Activated naive CD8-positive, alpha-beta T cell (primary cell): ENCODE measurements around the gene SLC26A9.

ENCODE experiments used
- H3K27ac Mint-ChIP-seq: one replicate; pipeline ENCODE4 v1.8.0; 2021; ENCODE audit warnings: mixed read lengths
- H3K27me3 Mint-ChIP-seq: one replicate; pipeline ENCODE4 v1.8.0; 2021; ENCODE audit warnings: mixed read lengths
- H3K36me3 Mint-ChIP-seq: one replicate; pipeline ENCODE4 v1.8.0; 2021; ENCODE audit warnings: mixed read lengths
- H3K4me1 Mint-ChIP-seq: one replicate; pipeline ENCODE4 v1.8.0; 2021; ENCODE audit warnings: low read depth, mixed read lengths
- H3K4me3 Mint-ChIP-seq: one replicate; pipeline ENCODE4 v1.8.0; 2021; ENCODE audit warnings: mild to moderate bottlenecking, mixed read lengths
- H3K9me3 Mint-ChIP-seq: one replicate; pipeline ENCODE4 v1.8.0; 2021; ENCODE audit warnings: low read depth, mixed read lengths

Gene SLC26A9, protein sequence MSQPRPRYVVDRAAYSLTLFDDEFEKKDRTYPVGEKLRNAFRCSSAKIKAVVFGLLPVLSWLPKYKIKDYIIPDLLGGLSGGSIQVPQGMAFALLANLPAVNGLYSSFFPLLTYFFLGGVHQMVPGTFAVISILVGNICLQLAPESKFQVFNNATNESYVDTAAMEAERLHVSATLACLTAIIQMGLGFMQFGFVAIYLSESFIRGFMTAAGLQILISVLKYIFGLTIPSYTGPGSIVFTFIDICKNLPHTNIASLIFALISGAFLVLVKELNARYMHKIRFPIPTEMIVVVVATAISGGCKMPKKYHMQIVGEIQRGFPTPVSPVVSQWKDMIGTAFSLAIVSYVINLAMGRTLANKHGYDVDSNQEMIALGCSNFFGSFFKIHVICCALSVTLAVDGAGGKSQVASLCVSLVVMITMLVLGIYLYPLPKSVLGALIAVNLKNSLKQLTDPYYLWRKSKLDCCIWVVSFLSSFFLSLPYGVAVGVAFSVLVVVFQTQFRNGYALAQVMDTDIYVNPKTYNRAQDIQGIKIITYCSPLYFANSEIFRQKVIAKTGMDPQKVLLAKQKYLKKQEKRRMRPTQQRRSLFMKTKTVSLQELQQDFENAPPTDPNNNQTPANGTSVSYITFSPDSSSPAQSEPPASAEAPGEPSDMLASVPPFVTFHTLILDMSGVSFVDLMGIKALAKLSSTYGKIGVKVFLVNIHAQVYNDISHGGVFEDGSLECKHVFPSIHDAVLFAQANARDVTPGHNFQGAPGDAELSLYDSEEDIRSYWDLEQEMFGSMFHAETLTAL

DNA sequence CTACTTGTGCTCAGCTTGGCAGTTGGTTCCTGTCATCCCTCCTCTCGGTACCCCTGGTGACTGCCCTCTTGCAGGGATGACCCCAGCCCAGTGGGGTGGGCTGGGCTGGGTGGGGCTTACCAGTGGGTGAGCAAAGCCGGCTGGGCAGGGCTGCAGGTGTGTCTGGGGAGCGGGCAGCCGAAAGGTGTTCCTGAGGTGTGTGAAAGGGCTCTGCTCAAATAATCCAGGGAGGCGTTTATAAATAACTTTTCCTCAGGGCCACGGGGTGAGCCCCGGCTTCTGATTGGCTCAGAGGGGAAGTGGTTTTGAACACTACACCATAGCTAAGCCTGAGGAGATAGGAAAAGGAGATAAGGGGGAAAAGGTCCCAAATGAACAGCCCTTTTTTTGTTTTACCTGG, at the start of gene SLC26A9:
Gene SLC26A9, minus strand, starts transcription at position 212 of the 400 bp plus-strand sequence. CDS start 7,636 bp downstream, outside the sequence.
- no peak within 1 kb of the TSS for H3K27ac Mint-ChIP-seq
- peaks cover 9% of the 10 kb centered on the region for H3K27me3 Mint-ChIP-seq
- no peak within 1 kb of the TSS for H3K4me3 Mint-ChIP-seq
- H3K4me1 Mint-ChIP-seq: no peaks in the 10 kb centered on the region
- H3K9me3 Mint-ChIP-seq: no peaks in the 10 kb centered on the region
- no peaks in the 10 kb centered on the region for H3K36me3 Mint-ChIP-seq

DNA sequence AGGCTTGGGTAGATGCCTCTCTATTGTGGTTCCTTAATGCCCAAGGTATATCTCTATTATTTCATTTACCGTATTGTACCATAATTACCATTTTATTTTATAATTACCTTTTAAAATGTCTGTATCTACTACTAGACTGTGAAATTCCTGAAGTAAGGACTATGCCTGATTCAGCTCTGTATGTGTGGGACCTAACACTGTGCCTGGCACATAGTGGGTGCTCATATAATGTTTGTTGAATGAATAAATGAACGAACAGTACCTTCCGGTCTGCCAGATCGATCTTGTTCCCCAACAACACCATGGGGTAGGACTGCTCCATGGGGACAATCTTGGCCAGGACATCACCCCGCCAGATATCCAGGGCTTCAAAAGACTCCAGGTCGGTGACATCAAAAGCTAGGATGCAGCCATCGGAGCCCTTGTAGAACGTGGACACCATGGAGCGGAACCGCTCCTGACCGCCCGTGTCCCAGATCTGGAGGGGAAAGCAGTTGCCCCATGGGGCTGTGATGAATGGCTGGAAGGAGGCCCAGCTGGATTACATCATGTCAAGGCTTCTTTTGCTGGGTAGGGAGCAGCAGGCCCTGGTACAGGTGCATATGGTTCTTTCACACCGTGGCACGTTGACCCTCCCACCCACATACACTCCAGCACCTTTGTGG, 49.1 kb upstream of the SLC26A9 start:
- H3K27me3 Mint-ChIP-seq: peaks cover 5% of the 10 kb centered on the region
- no peak overlapping the region for H3K4me3 Mint-ChIP-seq

DNA sequence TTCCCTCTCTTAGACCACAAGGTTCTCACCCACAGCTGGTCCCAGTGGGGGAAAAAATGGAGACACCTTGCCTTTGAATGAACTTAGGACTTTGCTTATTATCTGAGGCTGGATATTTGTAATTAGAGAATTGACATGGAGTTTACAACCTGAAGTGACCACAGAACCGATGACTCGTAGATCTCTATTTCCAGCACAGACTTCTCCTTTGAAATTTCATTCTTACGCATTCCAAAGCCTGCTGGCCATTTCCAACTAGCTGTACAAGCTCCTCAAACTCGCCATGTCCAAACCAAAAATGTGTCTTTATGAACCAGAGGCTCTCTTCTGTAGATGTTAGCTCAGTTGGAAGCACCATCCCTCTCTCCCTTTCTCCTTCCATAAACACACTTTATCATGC, 48.0 kb upstream of the SLC26A9 start:
- H3K36me3 Mint-ChIP-seq: no peaks in the 10 kb centered on the region
- H3K4me3 Mint-ChIP-seq: no peak overlapping the region
- no peak overlapping the region for H3K27ac Mint-ChIP-seq
- peaks cover 5% of the 10 kb centered on the region for H3K27me3 Mint-ChIP-seq
- H3K9me3 Mint-ChIP-seq: no peaks in the 10 kb centered on the region
- H3K4me1 Mint-ChIP-seq: no peaks in the 10 kb centered on the region

More for the DNA sequence above, 49.1 kb upstream of the SLC26A9 start:
- no peaks in the 10 kb centered on the region for H3K4me1 Mint-ChIP-seq
- no peak overlapping the region for H3K27ac Mint-ChIP-seq
- H3K9me3 Mint-ChIP-seq: no peaks in the 10 kb centered on the region
- H3K36me3 Mint-ChIP-seq: no peaks in the 10 kb centered on the region

DNA sequence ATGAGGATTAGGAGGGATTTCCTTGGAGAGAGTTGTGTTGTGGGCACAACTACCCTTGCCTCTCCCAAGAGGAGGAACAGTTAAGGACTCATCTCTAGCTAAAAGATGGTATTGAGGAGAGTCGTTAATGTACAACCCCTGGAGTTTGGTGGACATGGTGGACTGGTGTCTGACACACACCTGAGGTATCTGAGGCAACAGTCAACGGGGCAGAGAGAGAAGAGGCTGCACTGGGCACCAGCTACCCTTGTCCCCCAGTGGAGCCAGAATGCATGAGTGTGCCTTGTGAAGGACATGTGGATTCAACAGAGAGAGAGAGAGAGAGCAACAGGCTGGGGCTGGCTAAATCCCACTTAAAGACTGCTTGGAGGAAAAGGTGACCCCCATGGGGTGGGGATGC, 47.0 kb upstream of the SLC26A9 start:
- no peaks in the 10 kb centered on the region for H3K9me3 Mint-ChIP-seq
- no peaks in the 10 kb centered on the region for H3K36me3 Mint-ChIP-seq
- H3K27ac Mint-ChIP-seq: no peak overlapping the region
- no peaks in the 10 kb centered on the region for H3K4me1 Mint-ChIP-seq
- H3K27me3 Mint-ChIP-seq: peaks cover 5% of the 10 kb centered on the region
- no peak overlapping the region for H3K4me3 Mint-ChIP-seq

DNA sequence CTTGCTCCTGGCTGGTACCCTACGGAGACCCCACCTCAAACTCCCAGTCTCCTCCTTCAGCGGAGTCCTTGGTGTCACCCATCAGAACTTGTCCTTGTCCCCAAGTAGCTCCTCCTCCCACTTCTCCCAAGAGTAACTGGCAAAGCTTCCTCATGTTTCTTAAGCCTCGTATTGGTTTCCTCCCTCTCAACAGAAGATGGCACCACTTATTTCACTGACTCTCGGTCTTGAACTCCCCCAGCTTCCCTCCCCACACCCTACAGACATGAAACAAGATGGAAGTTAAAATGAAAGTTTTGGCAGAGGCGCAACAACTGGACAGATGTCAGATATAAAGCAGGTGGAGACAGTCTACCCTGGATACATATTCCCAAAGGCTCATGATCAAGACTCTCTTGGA, 46.5 kb upstream of the SLC26A9 start:
- Mint-ChIP-seq H3K27me3 (peaks cover 5% of the 10 kb centered on the region), H3K36me3 (no peaks in the 10 kb centered on the region), H3K27ac (no peak overlapping the region), H3K9me3 (no peaks in the 10 kb centered on the region), H3K4me1 (no peaks in the 10 kb centered on the region), H3K4me3 (no peak overlapping the region)

DNA sequence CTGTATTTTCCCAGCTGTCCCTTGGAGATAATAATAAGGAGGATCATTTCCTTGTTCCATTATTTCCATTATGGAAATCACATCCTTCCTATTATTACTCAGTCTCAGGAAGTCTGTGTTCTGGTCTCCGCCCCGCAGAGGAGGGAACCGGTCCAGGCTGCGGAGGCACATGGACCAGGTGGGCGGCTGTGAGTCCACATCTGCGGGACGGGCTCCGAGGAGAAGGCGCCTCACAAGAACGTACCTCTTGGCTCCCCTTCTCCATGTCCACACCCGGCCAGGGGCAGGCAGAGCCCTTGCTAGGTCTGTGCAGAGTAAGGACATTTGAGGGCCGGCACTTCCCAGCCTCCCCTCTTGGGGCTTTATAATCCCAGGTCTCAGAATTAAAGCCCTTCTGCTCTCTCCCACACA, 45.3 kb upstream of the SLC26A9 start:
- no peak overlapping the region for H3K4me3 Mint-ChIP-seq
- no peaks in the 10 kb centered on the region for H3K9me3 Mint-ChIP-seq
- H3K36me3 Mint-ChIP-seq: no peaks in the 10 kb centered on the region
- H3K27ac Mint-ChIP-seq: no peak overlapping the region
- H3K27me3 Mint-ChIP-seq: peaks cover 5% of the 10 kb centered on the region
- H3K4me1 Mint-ChIP-seq: no peaks in the 10 kb centered on the region

DNA sequence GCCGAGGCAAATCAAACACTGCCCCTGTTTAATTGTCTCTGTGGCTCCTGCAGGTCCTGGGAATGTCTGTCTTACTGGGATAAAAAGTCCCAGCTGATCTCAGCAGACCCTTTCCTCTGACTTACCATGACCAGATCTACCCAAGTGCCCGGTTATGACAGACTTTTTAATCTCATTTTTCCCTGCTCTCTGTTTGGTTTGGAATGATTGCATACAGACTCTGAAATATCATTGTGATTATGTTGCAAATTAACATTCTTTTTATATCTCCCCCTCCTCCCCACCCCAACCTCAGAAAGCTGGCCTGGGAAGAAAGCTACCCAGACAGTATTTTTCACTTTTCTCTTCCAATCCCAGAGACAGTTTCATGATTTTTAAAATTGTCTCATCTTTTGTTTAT, 43.6 kb upstream of the SLC26A9 start:
- no peak overlapping the region for H3K4me3 Mint-ChIP-seq
- no peaks in the 10 kb centered on the region for H3K4me1 Mint-ChIP-seq
- H3K36me3 Mint-ChIP-seq: no peaks in the 10 kb centered on the region
- peaks cover 5% of the 10 kb centered on the region for H3K27me3 Mint-ChIP-seq
- H3K9me3 Mint-ChIP-seq: no peaks in the 10 kb centered on the region
- no peak overlapping the region for H3K27ac Mint-ChIP-seq

DNA sequence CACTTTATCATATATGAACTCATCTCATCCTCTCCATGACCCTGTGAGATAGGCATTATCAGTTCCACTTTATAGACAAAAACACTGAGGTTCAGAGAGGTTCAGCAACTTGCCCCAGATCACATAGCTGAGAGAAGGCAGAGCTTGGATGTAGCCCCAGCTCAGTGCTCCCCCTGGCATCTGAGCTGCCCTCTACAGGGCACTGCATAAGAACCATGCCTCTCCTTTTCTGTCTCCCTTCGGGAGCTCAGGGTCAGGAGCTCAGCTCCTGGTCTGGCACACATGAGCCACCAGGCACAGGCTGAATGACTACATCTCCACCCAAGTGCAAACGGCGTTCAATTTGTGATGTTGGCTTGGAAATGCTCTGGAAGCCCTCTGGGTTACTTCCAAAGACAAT, 43.0 kb upstream of the SLC26A9 start:
- no peaks in the 10 kb centered on the region for H3K4me1 Mint-ChIP-seq
- no peak overlapping the region for H3K4me3 Mint-ChIP-seq
- no peak overlapping the region for H3K27ac Mint-ChIP-seq
- H3K27me3 Mint-ChIP-seq: no peaks in the 10 kb centered on the region
- H3K36me3 Mint-ChIP-seq: no peaks in the 10 kb centered on the region
- no peaks in the 10 kb centered on the region for H3K9me3 Mint-ChIP-seq

DNA sequence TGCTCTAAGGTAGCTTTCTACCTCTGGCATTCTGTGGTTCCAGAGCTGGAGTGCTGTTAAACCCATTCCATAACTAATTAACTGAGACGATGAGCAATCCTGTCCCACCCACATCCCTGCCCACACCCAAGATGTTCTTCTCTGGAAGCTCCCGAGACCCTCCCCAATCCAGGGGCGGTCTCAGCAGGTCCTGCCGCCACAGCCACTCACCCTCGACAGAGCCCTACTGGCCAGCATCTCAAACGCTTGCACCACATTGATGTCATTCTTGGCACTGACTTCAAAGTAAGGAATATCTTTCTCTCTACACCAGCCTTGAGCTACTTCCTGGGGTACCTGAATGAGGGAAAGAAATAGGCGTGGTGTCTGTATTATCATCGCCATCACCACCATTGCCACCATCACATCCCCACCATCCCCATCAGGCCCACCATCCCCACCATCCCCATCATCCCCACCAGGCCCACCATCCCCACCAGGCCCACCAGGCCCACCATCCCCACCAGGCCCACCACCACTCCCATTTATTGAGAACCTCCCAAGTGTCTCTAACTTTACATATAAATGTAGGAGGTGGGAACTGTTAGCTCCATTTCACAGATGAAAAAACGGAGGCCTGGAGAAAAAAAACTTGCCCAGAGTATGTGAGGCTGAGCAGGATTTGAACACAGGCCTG, 42.2 kb upstream of the SLC26A9 start:
- Mint-ChIP-seq H3K4me1 (no peaks in the 10 kb centered on the region), H3K4me3 (no peak overlapping the region), H3K27me3 (no peaks in the 10 kb centered on the region), H3K9me3 (no peaks in the 10 kb centered on the region), H3K27ac (no peak overlapping the region), H3K36me3 (no peaks in the 10 kb centered on the region)

DNA sequence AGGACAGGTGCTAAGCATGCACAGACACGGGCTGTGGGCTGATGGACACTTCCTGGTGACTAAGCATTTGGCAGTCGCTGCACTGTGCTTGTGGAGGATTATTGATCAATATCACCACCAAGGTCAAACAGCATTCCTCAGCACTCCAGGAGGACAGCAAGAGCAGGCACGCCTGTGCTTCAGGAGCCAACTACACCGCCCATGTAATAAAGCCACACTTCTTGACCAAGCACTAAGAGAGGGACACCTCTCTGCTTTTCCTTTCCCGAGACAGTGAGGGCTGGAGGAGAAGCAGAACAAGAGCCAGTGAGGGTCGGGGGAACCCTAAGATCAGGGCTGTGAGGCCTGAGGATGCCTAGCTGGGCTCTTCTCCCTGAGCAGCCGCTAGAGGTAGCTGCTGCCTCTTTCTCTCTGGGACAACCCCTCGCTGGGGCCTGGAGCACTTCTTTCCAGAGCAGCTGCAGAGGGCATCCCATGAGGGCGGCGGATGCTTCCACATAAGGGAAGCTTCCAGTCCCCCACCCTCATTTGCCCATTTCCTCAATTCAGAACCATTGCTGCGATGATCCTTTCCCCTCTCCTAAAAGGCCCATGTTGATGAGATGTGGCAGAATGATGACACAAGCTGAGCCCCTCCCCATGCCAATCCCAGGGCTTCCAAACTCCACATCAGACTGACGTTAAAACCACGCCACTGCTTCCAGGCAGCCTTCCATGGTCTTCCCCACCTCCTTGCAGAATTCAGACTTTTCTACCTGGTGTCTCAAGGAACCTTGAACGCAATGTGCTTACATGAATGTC, 40.9 kb upstream of the SLC26A9 start:
- no peaks in the 10 kb centered on the region for H3K9me3 Mint-ChIP-seq
- no peaks in the 10 kb centered on the region for H3K36me3 Mint-ChIP-seq
- H3K4me3 Mint-ChIP-seq: no peak overlapping the region
- H3K27me3 Mint-ChIP-seq: no peaks in the 10 kb centered on the region
- H3K27ac Mint-ChIP-seq: no peak overlapping the region
- H3K4me1 Mint-ChIP-seq: no peaks in the 10 kb centered on the region

DNA sequence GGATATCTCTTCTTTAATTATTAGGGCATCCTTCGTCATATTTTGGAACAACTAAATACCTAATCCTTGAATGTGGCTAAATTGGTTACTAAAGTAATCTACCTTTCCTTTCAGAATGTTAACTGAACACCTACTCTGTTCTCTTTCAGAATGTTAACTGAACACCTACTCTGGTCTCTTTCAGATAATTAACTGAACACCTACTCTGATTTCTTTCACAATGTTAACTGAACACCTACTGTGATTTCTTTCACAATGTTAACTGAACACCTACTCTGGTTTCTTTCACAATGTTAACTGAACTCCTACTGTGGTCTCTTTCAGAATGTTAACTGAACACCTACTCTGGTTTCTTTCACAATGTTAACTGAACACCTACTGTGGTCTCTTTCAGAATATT, 38.0 kb upstream of the SLC26A9 start:
- Mint-ChIP-seq H3K27me3 (peaks cover 2% of the 10 kb centered on the region), H3K27ac (no peak overlapping the region), H3K4me1 (no peaks in the 10 kb centered on the region), H3K4me3 (no peak overlapping the region), H3K36me3 (no peaks in the 10 kb centered on the region), H3K9me3 (no peaks in the 10 kb centered on the region)

DNA sequence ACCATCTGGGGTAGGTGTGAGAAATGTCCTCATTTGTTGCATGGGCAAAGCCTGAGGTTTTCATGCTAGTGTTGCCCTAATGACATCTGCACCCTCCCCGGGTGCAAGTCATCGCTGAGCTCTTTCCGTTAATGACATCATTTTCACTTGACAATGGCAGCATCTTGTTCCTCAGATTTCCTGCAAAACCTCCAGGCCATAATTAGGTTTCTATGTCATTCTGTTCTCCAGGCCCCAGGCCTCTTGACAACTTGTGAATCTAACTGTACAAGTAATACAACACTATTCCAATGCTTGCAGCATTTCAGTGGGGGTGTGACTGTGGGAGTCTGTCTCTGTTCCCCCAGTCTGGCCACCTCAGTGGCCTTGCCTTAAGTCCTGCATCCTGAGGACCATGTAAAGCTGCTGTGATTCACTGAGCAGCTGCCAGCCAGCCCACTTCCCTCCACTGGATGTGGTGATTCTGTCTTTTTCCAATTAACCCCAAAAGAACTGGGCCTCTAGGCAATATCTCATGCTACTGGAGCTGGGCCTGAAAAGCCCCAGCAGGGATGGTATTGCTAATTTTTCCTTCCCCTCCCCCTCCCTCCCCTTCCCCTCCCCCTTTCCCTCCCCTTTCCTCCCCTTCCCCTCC, 37.1 kb upstream of the SLC26A9 start:
- Mint-ChIP-seq H3K27me3 (peaks cover 2% of the 10 kb centered on the region), H3K4me3 (no peak overlapping the region), H3K27ac (no peak overlapping the region), H3K36me3 (no peaks in the 10 kb centered on the region), H3K4me1 (no peaks in the 10 kb centered on the region), H3K9me3 (no peaks in the 10 kb centered on the region)

DNA sequence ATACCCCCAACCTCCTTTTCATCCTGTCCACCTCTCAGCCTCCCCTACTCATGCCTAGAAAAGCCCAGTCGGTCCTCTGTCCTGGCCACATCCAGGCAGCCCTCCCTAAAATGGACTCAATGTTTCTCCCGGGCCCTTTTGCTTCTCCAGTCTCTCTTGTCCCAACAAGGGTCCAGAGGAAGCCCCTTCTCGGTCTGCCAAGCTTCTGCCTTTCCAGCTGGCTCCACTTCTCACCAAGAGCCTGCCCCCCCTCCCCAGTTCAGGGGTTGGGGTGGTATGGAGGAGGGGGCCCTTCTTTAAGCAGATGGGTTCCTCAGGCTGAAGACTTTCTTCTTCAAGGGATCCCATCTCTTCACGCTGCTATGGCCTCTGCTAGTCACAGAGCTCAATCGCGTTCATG, 36.0 kb upstream of the SLC26A9 start:
- Mint-ChIP-seq H3K27me3 (peaks cover 2% of the 10 kb centered on the region), H3K27ac (no peak overlapping the region), H3K4me3 (no peak overlapping the region), H3K36me3 (no peaks in the 10 kb centered on the region), H3K4me1 (no peaks in the 10 kb centered on the region), H3K9me3 (no peaks in the 10 kb centered on the region)

DNA sequence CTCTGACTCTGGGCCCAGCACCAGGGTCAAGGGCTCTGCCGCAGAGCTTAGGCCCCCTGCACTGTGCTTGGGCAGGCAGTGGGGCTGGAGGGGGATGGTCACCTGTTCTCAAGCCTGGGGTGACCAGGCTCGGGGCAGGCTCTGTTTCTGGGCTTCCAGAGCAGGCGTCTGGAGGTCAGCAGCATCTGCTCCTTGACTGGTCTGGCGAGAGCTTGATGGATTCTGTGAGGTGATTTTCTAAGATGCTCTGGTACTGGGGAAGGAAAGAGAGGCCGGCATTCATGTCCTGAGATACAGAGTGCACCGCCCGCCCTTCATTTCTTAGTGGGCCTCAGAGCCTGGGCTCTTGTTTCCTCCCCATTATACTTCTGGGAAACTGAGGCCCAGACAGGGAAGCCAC, 35.4 kb upstream of the SLC26A9 start:
- H3K27ac Mint-ChIP-seq: no peak overlapping the region

More for the DNA sequence above, 35.4 kb upstream of the SLC26A9 start:
- Mint-ChIP-seq H3K4me1 (no peaks in the 10 kb centered on the region), H3K9me3 (no peaks in the 10 kb centered on the region), H3K4me3 (no peak overlapping the region), H3K27me3 (peaks cover 2% of the 10 kb centered on the region), H3K36me3 (no peaks in the 10 kb centered on the region)
